ENCODE results near the gene TNK1. TPM values are rescaled to one million over a fixed set of nuclear protein-coding genes. Genes with fewer than 3 reads are reported as not detected.
A peak's percentile ranks its signal among the peaks of the same experiment; 100 is the strongest.

Gene TNK1
- total and polyA plus RNA-seq, 2 donors (not counting 3 experiments of a cell fraction or from before 2014, with no cell fraction given): 0.22 to 0.58 TPM

GRCh38 chr17:7383742-7384488 is 3.0 kb downstream of the TNK1 start:
- TF ChIP-seq GATA2 (IDR thresholded peaks at IDR 0.05; ENCODE audit: insufficient read depth, insufficient read length, low read depth, low read length) (no peak), POLR2A (IDR thresholded peaks at IDR 0.05; ENCODE audit: low read depth, low read length) (peak; percentile 6)
- POLR2A ChIA-PET: no interaction called here
- H3K4me2 ChIP-seq (ENCODE audit: insufficient read depth, low read length): peak overlapping the region; percentile 39

GRCh38 chr17:7384489-7385081 is 3.7 kb downstream of the TNK1 start:
- FAIRE-seq (no peak), DNase-seq (ENCODE audit: low read depth, low spot score) (no peak)
- Histone ChIP-seq H4K20me1 (replicated peaks; ENCODE audit: control insufficient read depth, extremely low read depth, insufficient read depth, low read length) (no peaks in the 10 kb centered on the region), H3K4me2 (ENCODE audit: insufficient read depth, low read length) (peak overlapping the region; percentile 39), H3K9me3 (replicated peaks; ENCODE audit: control insufficient read depth, insufficient read depth, low read length) (no peaks in the 10 kb centered on the region), H3K27me3 (ENCODE audit: control insufficient read depth in 2 of 2, insufficient read depth in 2 of 2, low read length in 2 of 2) (peaks cover 25 to 27% of the 10 kb centered on the region in 2 experiments), H3K79me2 (ENCODE audit: control insufficient read depth, insufficient read depth, low read length) (no peaks in the 10 kb centered on the region), H3K4me3 (replicated peaks in 1 of 3; ENCODE audit: insufficient read depth in 1 of 3, low read depth in 1 of 3, low read length in 3 of 3) (peak overlapping the region in 1 of 3 experiments; percentile 34), H3K4me1 (ENCODE audit: control insufficient read depth, extremely low read depth, insufficient read depth, low read length) (peaks cover 5% of the 10 kb centered on the region), H3K27ac (ENCODE audit: insufficient read depth, low read depth, low read length) (no peak overlapping the region), H3K9ac (replicated peaks; ENCODE audit: extremely low read depth, insufficient read depth, low read length) (no peak overlapping the region), H2AFZ (ENCODE audit: low read depth, low read length) (peak overlapping the region; percentile 60), H3K36me3 (ENCODE audit: control insufficient read depth in 2 of 2, extremely low read depth in 1 of 2, insufficient read depth in 2 of 2, low read length in 2 of 2) (peaks cover 0 to 9% of the 10 kb centered on the region in 2 experiments), H3K9me1 (replicated peaks; ENCODE audit: control insufficient read depth, extremely low read depth, insufficient read depth, low read length) (no peaks in the 10 kb centered on the region)
- ChIA-PET POLR2A (no interaction called here), CTCF (interaction anchor here (1.0 to 1.7 kb wide), 4 partner anchors 15 to 52 kb away, joined by 3 to 7 read pairs (median 4); partner anchors contain the start of gene TMEM256)
- dilution Hi-C loops (cut with MboI; ENCODE audit: extremely low pct_ligation_motif_present, low sequenced_read_pairs): no loop called here
- BruUV-seq (replicated peaks): no TSS peak
- no peak for TF ChIP-seq MYC (IDR thresholded peaks at IDR 0.05; ENCODE audit: low read depth, low read length)
- no peak for TF ChIP-seq EZH2 (IDR thresholded peaks at IDR 0.05; ENCODE audit: borderline replicate concordance, low read depth, low read length, severe bottlenecking)
- TF ChIP-seq FOS (IDR thresholded peaks at IDR 0.05; ENCODE audit: borderline replicate concordance, insufficient read depth, low read length): no peak
- TF ChIP-seq JUN (IDR thresholded peaks at IDR 0.05; ENCODE audit: borderline replicate concordance, insufficient read depth, insufficient read length, low read depth): no peak
- no peak for TF ChIP-seq POLR2AphosphoS5 (IDR thresholded peaks at IDR 0.05; ENCODE audit: insufficient read depth, low read depth, low read length)
- no peak for TF ChIP-seq CTCF (IDR thresholded peaks at IDR 0.05; ENCODE audit: extremely low read depth in 1 of 2, insufficient read depth in 1 of 2, low read depth in 1 of 2, low read length in 2 of 2)
- TF ChIP-seq GATA2 (IDR thresholded peaks at IDR 0.05; ENCODE audit: insufficient read depth, insufficient read length, low read depth, low read length): no peak
- TF ChIP-seq POLR2A (IDR thresholded peaks at IDR 0.05; ENCODE audit: low read depth, low read length): no peak
- TF ChIP-seq MAX (IDR thresholded peaks at IDR 0.05; ENCODE audit: insufficient read depth, insufficient read length): no peak
- intact Hi-C loops (cut with micrococcal nuclease): no loop called here

More at GRCh38 chr17:7383742-7384488, 3.0 kb downstream of the TNK1 start:
- Histone ChIP-seq H4K20me1 (replicated peaks; ENCODE audit: control insufficient read depth, extremely low read depth, insufficient read depth, low read length) (no peaks in the 10 kb centered on the region), H2AFZ (ENCODE audit: low read depth, low read length) (peak overlapping the region; percentile 60), H3K9ac (replicated peaks; ENCODE audit: extremely low read depth, insufficient read depth, low read length) (no peak overlapping the region), H3K9me3 (replicated peaks; ENCODE audit: control insufficient read depth, insufficient read depth, low read length) (no peaks in the 10 kb centered on the region), H3K36me3 (ENCODE audit: control insufficient read depth in 2 of 2, extremely low read depth in 1 of 2, insufficient read depth in 2 of 2, low read length in 2 of 2) (peaks cover 0 to 3% of the 10 kb centered on the region in 2 experiments), H3K4me3 (replicated peaks in 1 of 3; ENCODE audit: insufficient read depth in 1 of 3, low read depth in 1 of 3, low read length in 3 of 3) (peak overlapping the region; percentile 17 to 35 (median 34)), H3K27ac (ENCODE audit: insufficient read depth, low read depth, low read length) (no peak overlapping the region), H3K4me1 (ENCODE audit: control insufficient read depth, extremely low read depth, insufficient read depth, low read length) (peaks cover 5% of the 10 kb centered on the region), H3K9me1 (replicated peaks; ENCODE audit: control insufficient read depth, extremely low read depth, insufficient read depth, low read length) (no peaks in the 10 kb centered on the region), H3K27me3 (ENCODE audit: control insufficient read depth in 2 of 2, insufficient read depth in 2 of 2, low read length in 2 of 2) (peaks cover 25 to 33% of the 10 kb centered on the region in 2 experiments), H3K79me2 (ENCODE audit: control insufficient read depth, insufficient read depth, low read length) (no peaks in the 10 kb centered on the region)
- dilution Hi-C loops (cut with MboI; ENCODE audit: extremely low pct_ligation_motif_present, low sequenced_read_pairs) (no loop called here), intact Hi-C loops (cut with micrococcal nuclease) (no loop called here)
- CTCF ChIA-PET: interaction anchor here (1.0 to 1.7 kb wide), 4 partner anchors 14 to 53 kb away, joined by 3 to 7 read pairs (median 4); partner anchors contain the start of gene TMEM256
- no TSS peak for BruUV-seq (replicated peaks)
- FAIRE-seq (peak; percentile 48), DNase-seq (ENCODE audit: low read depth, low spot score) (peak; percentile 39)
